Spinal cord (tissue), 10 donors: ENCODE measurements around the gene STOML3. TPM values are rescaled to one million over a fixed set of nuclear protein-coding genes. Genes with fewer than 3 reads are reported as not detected.

ENCODE experiments used
- DNase-seq, 6 donors: peaks; one replicate each; pipeline versions ENCODE4 v3.0.0 to v3.0.0-alpha.2; 2013 to 2015; ENCODE audit warnings: low spot score in 6 of 6, low read depth in 4 of 6
- H3K27ac ChIP-seq: one replicate; pipeline ENCODE4 v1.5.1; 2013; ENCODE audit warnings: low read depth, low read length, control low read depth
- H3K27me3 ChIP-seq: one replicate; pipeline ENCODE4 v1.6.1; 2013; ENCODE audit warnings: low read length; ENCODE audit not compliant: control insufficient read depth, insufficient read depth
- H3K36me3 ChIP-seq: one replicate; pipeline ENCODE4 v1.6.1; 2013; ENCODE audit warnings: low read length; ENCODE audit not compliant: control insufficient read depth, insufficient read depth
- H3K4me1 ChIP-seq: one replicate; pipeline ENCODE4 v1.6.1; 2013; ENCODE audit warnings: low read length; ENCODE audit not compliant: control insufficient read depth, insufficient read depth
- H3K4me3 ChIP-seq: one replicate; pipeline ENCODE4 v1.5.1; 2013; ENCODE audit warnings: low read depth, low read length, control low read depth
- H3K9me3 ChIP-seq: one replicate; pipeline ENCODE4 v1.6.1; 2013; ENCODE audit warnings: low read length; ENCODE audit not compliant: control insufficient read depth, insufficient read depth
- WGBS: methylation state at CpG from one replicate; pipeline ENCODE4 v1.1.5; 2013; ENCODE audit warnings: missing lambda C conversion rate; ENCODE audit not compliant: insufficient coverage; 5-methylcytosine and 5-hydroxymethylcytosine counted together
- long read RNA-seq, 4 donors: transcript quantifications; one replicate each; lab custom pipeline, GENCODE V29; 2026
- polyA plus RNA-seq, 2 donors: library from polyadenylated mRNA; unstranded; fragments of 120-200 nt; gene quantifications; one replicate each; pipeline ENCODE4 v1.2.1, GENCODE V29; 2013; ENCODE audit not compliant: insufficient read length in 2 of 2
- total RNA-seq, 2 donors: library from RNA; depleted of rRNA in 1 of 2; stranded (reverse); fragments of 120-200 nt in 1 of 2; fragments of >200 nt in 1 of 2; gene quantifications; one replicate each; pipeline versions ENCODE4 v1.2.3 to v1.2.4, GENCODE V29; 2013 to 2014
- donor health status: healthy.

STOML3 gene, protein sequence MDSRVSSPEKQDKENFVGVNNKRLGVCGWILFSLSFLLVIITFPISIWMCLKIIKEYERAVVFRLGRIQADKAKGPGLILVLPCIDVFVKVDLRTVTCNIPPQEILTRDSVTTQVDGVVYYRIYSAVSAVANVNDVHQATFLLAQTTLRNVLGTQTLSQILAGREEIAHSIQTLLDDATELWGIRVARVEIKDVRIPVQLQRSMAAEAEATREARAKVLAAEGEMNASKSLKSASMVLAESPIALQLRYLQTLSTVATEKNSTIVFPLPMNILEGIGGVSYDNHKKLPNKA
- 1 to 10 TPM in 1 of 2 donors, under 1 TPM in 1; 0.69 to 4.4 TPM for total RNA-seq
- polyA plus RNA-seq, result 1 to 10 TPM; 1.5 to 2.5 TPM
- long read RNA-seq, donor 1, result 0 reads
- long read RNA-seq, donor 2, result 0 reads
- long read RNA-seq, donor 3, result 0 reads
- long read RNA-seq, donor 4, partial matches to known transcripts, result 0 of 3 reads
- long read RNA-seq, donor 4, other reads (novel, unspliced or antisense), result 0 of 3 reads

DNA sequence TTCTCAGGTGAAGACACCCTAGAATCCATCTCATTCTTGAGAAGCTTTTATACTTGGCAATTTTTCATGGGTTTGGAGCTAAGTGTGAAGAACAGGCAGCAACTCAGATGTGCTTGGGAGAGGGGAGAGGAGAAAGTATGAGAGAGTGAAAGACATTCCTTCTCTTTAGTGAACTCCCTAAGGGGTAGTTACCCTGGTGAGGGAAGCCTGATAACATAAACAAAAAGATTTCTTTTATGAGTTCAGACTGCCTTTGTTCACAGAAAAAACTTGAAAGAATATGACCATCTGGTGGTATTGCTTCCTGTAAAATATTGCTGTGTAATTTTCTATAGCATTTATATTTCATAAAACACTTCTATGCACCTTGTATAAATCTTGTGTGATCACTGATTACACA, at the start of gene STOML3:
Gene STOML3, minus strand, starts transcription at position 139 of the 400 bp plus-strand sequence. Its CDS starts 110 bp downstream, at position 29.
- Histone ChIP-seq H3K4me3 (no peak within 1 kb of the TSS), H3K4me1 (no peaks in the 10 kb centered on the region), H3K9me3 (no peaks in the 10 kb centered on the region), H3K36me3 (no peaks in the 10 kb centered on the region), H3K27me3 (no peaks in the 10 kb centered on the region), H3K27ac (no peak within 1 kb of the TSS)
- DNase-seq, result peak in 1 of 6 donors; percentile 13

DNA sequence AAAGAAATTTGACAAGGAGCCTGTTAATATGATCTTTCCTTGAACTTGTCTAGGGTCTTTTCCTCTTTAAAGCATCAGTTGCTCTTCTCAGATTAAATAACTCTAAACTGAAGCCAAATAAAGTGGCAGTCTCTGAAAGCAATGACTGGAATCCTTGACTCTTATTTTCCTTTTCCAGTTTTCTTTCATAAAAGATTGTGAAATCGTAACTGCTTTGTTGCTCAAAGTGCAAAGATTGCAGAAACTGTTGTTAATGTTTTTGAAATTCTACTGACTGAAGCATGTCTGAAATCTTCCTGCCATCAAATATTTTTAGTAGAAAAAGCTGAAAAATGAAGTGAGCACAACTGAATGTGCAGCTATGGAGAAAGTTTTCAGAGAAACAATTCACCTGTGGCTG, 49.6 kb upstream of the STOML3 start:
- Histone ChIP-seq H3K36me3 (peaks cover 2% of the 10 kb centered on the region), H3K4me1 (peaks cover 5% of the 10 kb centered on the region), H3K4me3 (no peak overlapping the region), H3K9me3 (no peaks in the 10 kb centered on the region), H3K27me3 (no peaks in the 10 kb centered on the region), H3K27ac (no peak overlapping the region)
- WGBS, result no CpG with 5 or more reads among the region's 1 CpG
- no peak for DNase-seq

DNA sequence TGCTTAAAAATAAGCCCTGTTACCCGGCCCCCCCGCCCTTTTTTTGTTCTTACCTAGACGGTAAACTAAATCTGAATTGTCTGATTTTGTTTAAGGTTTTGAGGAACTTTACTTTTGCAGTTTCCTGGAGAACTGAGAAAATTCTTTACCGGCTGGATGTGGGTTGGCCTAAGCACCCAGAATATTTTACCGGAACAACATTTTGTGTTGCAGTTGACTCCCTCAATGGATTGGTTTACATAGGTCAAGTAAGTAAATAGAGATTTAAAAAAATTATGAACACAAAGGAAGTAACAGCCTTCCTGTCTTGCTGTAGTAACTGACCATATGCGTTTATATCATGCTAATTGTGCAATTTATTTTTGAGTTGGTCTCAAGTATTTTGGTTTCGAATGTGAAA, 48.4 kb upstream of the STOML3 start:
- H3K9me3 ChIP-seq, result no peaks in the 10 kb centered on the region
- peaks cover 5% of the 10 kb centered on the region for H3K4me1 ChIP-seq
- H3K27me3 ChIP-seq, result no peaks in the 10 kb centered on the region
- no peak for DNase-seq
- 32% methylated on average over 2 of the region's 7 CpGs for WGBS
- no peak overlapping the region for H3K27ac ChIP-seq
- H3K4me3 ChIP-seq, result peak overlapping the region; percentile 99
- peaks cover under 1% of the 10 kb centered on the region for H3K36me3 ChIP-seq

DNA sequence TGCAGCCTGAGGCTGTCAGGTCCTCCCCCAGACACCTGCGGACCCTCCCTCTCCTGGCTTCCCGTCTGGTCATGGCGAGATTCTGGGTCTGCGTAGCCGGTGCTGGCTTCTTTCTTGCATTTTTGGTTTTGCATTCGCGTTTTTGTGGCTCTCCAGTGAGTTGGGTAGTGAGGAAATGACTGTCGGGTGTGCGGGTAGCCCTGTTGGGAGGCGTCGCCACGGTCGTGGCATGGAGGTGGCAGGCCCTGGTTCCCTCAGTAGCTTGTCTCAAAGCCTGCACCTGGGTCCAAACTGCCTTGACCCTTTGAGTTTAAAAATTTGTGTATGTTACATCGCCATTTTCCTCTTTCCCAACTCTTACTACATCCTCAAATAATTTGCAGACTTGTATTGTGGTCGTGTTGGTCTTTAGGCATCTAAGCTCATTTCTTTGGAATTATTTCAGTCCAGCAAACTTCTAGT, 48.0 kb upstream of the STOML3 start:
- Histone ChIP-seq H3K36me3 (no peaks in the 10 kb centered on the region), H3K9me3 (no peaks in the 10 kb centered on the region), H3K27ac (peak overlapping the region; percentile 86), H3K4me1 (peaks cover 5% of the 10 kb centered on the region), H3K4me3 (peak overlapping the region; percentile 99), H3K27me3 (no peaks in the 10 kb centered on the region)
- DNase-seq, result no peak
- WGBS, result 0% methylated on average over 9 of the region's 15 CpGs

DNA sequence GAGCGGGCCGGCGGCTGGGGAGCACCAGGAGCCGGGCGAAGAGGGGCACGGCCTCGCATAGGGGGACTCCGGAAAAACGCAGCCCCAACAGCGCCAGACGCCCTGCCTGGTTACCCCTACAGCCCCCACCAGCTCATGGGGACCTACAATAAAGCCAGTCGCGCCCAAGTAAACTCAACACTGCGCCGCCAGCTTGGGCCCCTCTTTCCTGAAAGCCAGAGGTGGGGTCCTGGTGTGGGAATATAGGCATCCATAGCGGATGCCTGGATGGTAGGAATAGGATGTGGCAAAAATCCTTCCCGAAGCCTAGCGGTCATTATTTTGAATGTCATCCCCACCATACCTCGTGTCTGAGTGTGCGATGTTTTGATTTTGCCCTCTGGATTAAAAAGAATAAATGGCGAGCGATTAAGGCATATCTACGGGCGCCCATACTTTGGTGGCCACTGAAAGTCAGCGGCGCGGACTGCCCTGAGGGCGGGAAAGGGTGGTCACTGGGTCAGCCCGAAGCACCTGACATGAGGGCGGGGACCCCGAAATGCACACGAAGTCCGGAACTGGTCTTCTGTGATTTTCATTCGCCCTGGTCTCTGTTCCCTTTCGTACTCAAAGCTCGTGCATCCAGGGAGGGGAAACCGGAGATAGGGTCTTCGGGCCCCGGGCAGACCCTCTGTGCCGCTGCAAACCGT, 47.4 kb upstream of the STOML3 start, which contains the start of the genes NHLRC3 and PROSER1:
Gene NHLRC3, plus strand, starts transcription at position 577 of the 689 bp plus-strand sequence. CDS start 184 bp downstream, outside the sequence.
Gene PROSER1, minus strand, starts transcription at position 210 of the 689 bp plus-strand sequence. CDS start 847 bp downstream, outside the sequence.
- Histone ChIP-seq H3K36me3 (no peaks in the 10 kb centered on the region), H3K27me3 (no peaks in the 10 kb centered on the region), H3K27ac (peak within 1 kb of the TSS; percentile 86), H3K4me1 (peaks cover 5% of the 10 kb centered on the region), H3K4me3 (peak within 1 kb of the TSS; percentile 99), H3K9me3 (no peaks in the 10 kb centered on the region)
- DNase-seq, result peak; percentile 93 to 100 (median 96)
- 0% methylated on average over 33 of the region's 41 CpGs for WGBS

DNA sequence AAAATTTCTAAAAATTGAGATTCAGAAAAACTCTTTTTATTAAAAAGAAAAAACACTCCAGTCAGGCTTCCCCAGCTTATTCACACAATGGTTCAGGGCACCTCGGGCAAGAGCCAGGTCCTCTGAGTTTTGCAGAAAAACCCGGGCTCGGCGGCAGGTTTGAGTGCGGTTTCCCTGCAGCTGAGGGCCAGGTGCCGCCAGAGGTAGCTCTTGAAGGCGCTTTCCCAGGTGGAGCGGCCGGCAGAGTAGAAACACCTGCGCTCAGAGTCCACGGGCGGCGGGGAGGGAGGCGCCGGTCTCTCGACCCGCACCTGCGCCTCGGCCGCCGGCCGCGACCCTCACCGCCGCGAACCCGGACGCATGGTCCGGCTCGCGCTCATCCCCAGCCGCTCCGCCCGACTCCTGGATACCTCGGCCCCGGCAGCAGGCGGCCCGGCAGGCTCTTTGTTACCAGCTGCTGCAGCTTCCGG, 46.8 kb upstream of the STOML3 start:
- Histone ChIP-seq H3K4me1 (peaks cover 5% of the 10 kb centered on the region), H3K36me3 (no peaks in the 10 kb centered on the region), H3K4me3 (peak overlapping the region; percentile 99), H3K27me3 (no peaks in the 10 kb centered on the region), H3K9me3 (no peaks in the 10 kb centered on the region), H3K27ac (peak overlapping the region; percentile 86)
- DNase-seq, result no peak
- WGBS, result under 1% methylated on average over 39 of the region's 39 CpGs

DNA sequence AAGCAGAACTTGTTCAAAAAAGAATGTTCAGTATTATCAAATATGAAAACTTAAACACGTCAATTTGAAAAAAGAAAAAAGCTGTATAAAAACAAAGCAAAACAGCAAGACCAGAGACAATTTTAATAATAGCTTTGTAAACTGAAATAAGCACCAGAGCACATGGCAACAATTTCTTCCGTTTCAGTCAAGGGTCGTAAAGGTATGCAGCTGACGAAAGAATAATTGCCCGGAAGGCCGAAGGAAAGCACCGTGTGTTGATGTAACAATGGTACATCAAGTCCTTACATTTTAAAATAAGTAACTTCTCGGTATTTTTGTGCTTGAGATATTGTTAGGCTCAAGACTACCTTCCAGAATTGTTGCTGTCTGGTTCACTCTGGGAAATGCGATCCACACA, 45.6 kb upstream of the STOML3 start:
- Histone ChIP-seq H3K27ac (no peak overlapping the region), H3K4me1 (peaks cover 5% of the 10 kb centered on the region), H3K36me3 (no peaks in the 10 kb centered on the region), H3K4me3 (peak overlapping the region; percentile 99), H3K9me3 (no peaks in the 10 kb centered on the region), H3K27me3 (no peaks in the 10 kb centered on the region)
- DNase-seq, result no peak
- 0% methylated on average over 1 of the region's 9 CpGs for WGBS

DNA sequence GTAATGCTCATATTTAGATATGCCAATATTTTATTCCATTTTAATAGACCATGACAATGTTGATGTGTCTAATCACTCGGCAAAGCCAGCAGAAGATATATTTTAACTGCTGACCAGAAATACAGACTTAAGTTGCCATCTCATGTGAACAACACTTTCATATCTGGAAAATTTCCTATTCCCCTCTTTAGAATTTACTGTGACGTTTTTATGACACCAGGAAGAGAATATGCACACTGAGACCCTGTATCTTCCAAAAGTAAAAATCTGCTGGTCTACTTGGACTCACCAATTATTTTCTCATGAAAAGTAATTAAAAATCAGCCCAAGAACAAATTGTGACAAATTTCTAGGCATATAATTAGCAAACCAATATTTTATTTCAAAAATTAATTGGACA, 45.2 kb upstream of the STOML3 start:
- Histone ChIP-seq H3K27ac (no peak overlapping the region), H3K27me3 (no peaks in the 10 kb centered on the region), H3K36me3 (no peaks in the 10 kb centered on the region), H3K9me3 (no peaks in the 10 kb centered on the region), H3K4me3 (peak overlapping the region; percentile 99), H3K4me1 (peaks cover 5% of the 10 kb centered on the region)
- 40% methylated on average over 1 of the region's 2 CpGs for WGBS
- no peak for DNase-seq

DNA sequence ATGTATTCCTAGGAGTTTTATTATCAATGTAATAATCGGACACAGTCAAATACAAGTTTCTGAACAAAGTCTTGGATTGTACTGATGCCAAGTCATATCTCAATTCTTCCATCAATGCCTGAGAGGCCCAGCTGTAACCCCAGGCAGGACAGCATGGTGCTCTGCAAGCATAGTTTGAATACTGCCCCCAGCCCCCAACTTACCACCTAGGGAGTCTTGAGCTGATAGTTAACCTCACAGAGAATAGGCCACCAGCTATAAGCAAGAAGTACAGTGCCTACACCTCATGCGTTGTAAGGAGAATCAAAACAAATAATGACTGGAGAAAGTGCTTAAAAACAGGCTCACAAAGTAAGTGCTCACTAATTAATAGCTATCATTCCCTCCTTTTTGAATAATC, 44.6 kb upstream of the STOML3 start:
- no peaks in the 10 kb centered on the region for H3K9me3 ChIP-seq
- no peak overlapping the region for H3K27ac ChIP-seq
- H3K36me3 ChIP-seq, result no peaks in the 10 kb centered on the region
- no CpG with 5 or more reads among the region's 2 CpGs for WGBS
- no peak for DNase-seq
- H3K27me3 ChIP-seq, result no peaks in the 10 kb centered on the region
- peaks cover 5% of the 10 kb centered on the region for H3K4me1 ChIP-seq
- no peak overlapping the region for H3K4me3 ChIP-seq
